Right kidney (tissue), 1 donor: ENCODE measurements around the gene SPATA13.

Source experiments
- DNase-seq: peaks from one replicate; pipeline ENCODE4 v3.0.0-alpha.2; 2016

Gene SPATA13

DNA sequence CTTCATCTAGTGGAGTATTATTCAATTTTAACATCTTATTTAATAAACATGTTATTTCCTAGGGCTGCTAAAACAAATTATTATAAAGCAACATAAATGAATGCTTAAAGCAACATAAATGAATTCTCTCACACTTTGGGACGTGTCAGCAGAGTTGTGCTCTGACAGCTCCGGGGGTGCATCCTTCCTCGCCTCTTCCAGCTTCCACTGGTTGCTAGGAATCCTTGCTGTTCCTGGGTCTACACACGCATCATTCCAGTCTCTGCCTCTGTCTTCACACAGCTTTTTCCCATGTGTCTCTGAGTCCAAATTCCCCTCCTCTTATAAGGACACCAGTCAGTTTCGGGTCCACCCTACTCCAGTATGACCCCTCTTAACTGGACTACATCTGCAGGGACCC lies 21.6 kb upstream of the SPATA13 start:
- DNase-seq: no peak

DNA sequence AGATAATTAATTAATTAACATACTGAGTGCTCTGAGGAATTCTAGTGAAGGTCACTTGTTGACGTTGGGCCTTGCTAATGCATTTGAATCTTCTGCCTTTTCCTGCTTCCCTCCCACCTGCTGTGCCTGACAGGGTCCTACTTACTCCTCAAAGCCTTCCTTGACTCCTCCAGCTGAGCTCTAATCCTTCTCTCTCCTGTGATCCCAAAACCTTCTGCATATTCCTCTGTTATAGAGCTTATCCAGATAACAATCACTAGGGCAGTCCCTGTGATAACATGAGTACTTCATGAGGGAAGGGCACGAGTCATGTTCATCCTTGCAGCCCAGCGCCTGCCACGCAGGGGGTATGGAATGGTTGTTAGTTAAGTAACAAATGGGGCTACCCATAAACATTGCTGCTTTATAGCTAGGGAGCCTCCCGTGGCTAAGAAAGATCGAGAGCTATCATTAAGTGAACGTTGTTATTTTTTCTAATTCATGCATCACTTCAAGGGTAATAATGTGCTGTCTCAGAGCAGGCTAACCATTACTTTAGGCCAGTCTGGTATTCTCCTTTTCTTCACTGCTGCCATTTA lies 19.1 kb upstream of the SPATA13 start:
- DNase-seq: no peak

DNA sequence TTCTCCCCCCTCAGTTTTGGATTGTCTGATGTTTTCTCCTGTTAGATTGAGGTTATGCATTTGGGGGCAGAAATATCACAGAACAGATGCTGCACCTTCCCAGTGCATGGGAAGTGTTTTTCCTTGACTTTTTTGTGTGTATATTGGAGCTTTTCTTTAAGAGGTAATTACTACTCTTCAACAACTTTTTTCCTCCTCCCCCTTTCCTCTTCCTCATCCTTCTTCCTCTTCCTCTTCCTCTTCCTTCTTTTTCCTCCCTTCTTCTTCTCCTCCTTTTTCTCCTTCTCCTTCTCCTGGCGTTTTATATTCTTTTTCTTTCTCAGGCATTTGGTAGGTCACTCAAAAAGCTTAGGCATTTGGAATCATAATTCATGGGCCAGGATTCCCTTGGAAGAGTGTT lies 18.1 kb upstream of the SPATA13 start:
- DNase-seq: no peak

DNA sequence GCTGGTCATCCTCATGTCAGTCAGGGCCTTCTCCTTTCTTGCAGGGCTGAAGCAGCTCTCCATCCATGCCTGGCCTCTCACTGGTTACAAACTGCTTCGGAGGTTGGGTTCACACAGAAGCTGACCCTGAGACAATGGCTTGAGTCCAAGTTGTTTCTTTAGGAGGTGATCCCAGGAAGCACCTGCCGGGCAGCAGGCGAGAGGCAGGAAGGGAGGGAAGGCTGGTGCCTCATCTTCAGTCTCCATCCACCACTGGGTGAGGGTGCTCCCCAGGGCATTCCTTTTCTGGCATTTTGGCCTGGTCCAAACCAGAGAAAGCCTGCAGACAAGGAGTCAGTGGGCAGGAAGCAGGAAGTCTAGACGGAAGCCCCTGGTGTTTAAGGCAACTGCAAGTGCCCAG lies 17.6 kb upstream of the SPATA13 start:
- DNase-seq: no peak

DNA sequence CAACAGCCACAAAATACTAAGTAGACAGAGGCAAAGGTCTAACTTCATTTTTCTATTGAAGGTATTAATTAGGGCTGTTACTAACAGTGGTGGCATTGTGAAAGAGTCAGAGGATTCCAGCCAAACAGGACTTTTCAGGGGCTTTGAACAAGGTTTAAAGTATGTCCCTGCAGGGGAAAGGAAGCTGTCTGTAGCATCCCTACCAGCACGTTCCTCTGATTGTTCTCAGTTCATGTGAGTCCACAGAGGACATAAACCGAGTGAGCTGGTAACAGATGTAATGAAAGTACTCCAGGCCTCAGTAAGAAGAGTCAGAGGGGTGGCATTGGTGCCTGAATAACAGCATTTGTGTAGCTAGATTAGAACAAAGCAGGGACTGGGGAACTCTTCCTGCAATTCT lies 15.3 kb upstream of the SPATA13 start:
- no peak for DNase-seq

DNA sequence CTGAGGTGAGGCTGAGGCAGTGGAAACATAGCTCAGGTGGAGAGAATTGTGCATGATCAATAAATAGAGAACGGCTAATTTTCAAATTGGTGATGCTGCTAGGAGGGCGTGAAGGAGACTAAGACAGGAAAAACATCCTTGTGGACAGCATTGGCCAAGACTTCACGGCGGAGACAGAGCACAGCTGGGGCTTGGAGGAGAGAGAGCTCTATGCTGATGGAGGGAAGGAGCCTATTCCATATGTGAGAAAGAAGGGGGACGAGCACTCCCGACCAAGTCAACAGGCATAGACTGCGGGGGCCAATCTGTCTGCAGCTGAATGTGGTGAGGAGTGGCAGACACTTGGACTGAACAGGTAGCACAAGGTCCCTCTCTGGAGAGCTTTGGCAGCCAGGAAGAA lies 14.8 kb upstream of the SPATA13 start:
- no peak for DNase-seq

DNA sequence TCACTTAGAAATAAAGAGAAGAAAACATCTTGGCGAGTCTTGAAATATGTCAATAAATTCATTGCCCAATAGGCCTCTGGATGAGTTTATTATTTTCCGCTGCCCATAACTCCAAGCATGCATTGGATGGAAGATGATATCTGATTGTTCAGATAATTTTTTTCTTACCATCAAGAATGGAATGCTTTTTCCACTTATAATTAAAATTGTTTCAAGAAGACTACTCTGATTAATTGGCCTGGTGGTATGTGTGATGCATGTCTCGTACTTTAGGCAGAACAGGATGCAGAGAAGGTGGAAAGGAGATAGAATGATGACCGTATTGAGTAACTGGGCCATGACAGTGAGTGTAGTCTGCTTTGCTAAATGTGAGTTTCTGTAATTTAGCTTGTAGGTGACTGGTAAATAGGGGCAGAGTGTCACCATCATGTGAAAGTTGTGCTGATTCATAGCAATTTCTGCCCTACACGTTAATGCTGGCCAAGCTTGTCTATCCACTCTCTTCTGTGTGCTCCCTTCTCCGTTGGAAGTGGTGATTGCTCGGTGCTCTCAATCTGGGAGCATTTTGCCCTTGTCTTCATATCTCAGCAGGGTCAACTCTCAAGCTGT lies 13.5 kb upstream of the SPATA13 start:
- DNase-seq: no peak

DNA sequence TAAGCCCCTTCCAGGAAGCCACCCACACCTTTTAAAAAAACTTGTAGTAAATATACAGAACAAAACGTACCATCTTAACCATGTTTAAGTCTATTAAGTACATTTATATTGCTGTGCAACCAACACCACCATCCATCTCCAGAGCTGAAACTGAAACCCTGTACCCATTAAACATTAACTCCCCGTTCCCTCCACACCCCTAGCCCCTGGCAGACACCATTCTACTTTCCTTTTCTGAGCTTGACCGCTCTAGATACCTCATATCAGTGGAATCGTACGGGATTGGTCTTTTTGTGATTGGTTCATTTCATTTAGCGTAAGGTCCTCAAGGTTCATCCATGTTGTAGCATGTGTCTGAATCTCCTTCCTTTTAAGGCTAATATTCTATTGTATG lies 13.0 kb upstream of the SPATA13 start:
- no peak for DNase-seq

DNA sequence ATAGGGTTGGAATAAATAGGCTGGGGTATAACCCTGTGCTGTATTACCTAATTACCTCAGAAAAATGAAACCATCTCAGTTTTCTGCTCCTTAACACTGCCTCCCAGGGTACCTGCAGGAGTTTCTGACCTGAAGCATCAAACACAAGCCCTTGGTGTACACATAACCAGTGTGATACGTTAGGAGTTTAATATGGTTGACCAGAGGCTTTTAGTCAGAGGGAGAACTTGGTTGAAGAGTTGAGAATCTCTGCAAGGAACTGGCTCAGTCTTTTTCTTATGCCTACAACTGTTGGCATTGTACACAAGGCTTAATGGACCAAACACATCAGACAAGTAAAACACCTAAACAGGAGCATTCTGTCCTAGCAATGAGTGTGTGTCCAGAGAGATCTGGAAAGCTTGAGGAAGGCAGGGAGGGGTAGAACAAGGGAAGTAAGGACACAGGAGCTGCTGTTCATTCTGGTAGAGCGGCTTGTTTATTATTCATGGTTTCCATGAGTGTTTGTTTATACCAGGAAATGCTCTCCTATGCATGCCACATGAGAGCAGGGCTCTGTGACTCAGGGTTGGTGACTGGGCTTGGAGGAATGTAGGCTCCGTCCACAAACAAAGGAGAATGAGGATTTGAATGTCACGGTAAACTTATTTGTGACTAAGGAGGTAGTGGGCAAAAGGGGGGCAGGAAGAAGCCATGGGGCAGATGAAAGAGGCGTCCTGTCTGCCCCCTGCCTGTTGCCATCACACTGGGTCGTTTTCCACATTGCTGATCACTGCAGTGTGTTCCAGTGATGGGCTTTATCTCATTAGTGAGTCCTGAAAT lies 11.9 kb upstream of the SPATA13 start:
- DNase-seq: no peak

DNA sequence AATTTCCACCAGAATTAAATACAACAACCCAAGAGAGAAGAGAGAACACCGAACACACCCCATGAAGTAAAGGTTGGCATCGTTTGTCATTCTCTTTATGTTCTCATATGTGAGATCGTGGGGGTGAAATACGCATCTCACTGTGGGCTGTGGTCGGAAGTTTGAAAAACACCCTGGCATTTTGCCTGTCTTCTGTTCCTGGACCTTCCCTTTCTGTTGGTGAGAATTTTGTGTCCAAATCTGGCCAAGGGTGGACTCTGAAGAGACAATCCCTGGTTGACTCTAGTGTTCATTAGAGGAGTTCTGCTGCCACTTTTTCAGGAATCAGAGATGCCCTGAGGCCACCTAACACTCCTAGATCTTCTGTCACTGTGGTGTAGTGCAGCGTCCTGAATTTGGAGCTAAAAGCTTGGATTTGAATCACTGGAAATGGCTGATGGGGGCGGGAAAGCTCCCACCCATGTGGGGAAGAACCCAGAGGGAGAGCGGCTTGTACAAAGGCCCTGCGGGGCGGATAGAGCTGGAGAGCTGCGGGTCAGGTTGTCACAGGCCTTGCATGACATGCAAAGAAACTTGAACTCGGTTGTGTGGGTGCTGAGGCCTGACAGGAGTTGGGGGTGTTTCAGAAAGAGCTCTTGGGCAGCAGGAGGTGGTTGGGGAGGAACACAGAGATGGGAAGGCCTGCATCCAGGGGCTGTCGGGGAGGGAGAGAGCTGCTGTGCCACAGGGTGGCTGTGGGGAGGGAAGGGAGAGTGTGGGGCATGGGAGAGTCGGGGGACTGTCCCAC lies 11.1 kb upstream of the SPATA13 start:
- DNase-seq: no peak

DNA sequence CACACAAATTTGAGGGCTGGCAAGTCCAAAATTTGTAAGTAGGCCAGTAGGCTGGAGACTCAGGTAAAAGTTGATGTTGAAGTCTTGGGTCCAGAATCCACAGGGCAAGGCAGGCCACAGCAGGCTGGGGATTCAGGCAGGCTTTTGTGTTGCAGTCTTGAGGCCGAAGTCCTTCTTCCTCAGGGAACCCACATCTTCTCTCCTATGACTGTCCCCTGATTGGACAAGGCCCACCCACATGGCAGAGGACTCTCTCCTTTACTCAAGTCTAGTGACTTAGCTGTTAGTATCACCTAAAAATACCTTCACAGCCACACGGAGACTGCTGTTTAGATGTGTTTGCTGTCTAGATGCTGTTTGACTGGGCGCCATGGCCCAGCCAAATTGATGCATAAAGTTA lies 9.9 kb upstream of the SPATA13 start:
- DNase-seq: no peak

DNA sequence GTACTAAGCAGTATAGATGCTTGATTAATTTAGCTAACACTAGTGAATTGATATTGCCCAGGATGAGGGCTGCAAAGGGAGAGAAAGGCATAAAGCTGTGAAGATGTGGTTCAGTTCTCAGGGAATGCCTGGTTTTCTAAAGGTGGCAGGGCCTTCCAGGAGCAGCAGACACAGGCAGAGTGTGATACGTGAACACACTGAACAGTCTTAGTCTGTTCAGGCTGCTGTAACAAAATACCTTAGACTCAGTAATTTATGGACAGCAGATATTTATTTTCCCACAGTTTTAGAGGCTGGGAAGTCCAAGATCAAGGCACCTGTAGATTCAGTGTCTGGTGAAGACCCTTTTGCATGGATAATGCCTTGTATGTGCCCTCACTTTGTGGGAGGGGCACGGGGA lies 8.7 kb upstream of the SPATA13 start:
- DNase-seq: no peak

DNA sequence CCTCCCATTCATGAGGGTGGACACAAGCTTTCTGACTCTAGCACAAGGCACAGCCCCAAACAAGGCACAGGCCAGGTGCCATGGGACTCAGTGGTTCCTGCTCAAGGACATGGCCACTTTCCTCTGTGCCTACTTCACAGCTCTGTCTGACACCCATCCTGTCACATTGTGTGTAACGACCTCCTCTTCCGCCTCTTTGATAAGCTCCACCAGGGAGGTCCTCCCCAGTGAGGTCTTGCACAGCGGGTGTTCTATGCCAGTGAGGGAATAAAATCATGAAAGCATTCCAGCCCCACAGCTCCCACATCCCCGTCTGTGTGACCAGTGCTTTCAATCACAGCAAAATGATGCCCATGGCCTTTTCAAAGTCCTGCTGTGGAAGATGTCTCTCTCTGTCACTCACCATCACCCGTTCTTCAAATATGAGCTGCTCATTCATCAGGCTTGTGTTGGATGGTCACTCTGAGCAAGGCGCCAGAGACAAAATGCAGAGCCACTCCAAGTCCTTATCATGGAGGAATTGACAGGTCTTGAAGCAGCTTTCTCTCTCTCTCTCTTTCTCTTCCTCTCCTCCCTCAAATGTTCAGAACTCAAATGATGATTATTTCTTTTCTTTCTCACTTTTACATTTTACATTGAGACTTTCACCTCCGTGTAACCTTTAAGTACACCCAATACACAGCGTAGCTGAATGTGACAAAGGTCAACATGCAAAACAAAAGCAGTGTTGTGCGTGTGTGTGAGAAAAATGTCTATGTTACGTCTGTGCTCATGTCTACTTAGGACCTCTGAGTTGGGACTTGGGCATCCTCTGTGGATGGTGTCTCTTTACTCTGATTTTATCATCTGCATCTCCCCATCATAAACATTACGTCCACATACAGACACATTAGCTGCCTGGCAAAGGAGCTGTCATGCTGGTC lies 8.0 kb upstream of the SPATA13 start:
- DNase-seq: no peak

DNA sequence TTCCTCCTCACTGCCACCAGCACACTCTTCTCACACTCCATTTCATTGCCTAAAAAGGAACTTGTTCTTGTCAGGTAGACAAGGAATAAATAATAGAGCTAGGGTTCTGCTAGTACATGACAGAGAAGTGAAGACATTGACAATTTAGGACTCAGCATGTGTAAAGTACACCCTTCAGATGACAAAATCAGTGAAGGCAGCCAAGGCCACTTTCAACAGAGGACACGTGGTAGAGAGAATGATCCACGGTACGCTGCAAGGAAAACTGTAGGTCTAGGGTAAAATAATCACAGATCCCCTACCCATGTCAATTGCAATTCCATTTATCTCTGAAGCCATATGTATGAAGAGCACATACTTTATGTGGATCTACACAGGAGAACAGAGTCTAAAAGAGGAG lies 7.2 kb upstream of the SPATA13 start:
- no peak for DNase-seq

DNA sequence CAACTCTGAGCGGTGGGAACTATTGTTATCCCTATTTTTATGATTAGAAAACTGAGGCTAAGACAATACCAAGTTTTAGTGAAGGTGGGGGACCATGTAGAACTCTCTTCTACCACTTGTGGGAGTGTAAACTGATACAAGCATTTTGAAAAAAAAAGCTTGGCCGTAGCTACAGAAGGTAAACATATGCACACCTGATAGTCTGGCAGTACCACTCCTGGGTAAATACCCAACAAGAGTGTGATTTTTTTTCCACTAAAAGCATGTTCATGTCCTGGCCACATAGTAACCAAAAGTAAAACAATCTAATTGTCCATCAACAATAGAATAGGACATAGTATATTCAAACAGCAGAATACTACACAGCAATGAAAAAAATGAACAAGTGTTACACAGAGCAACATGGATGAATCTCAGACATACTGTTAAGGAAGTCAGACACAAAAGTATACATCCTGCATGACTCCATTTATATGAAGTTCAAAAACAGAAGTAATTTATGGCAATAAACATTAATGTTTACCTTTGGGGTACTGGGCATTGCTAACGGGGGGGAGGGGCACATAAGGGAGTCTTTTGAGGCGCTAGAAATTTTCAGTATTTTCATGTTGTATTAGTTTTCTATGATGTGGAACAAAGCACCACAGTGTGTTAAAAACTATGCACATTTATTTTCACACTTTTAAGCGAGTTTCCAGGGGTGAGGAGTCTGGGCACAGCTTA lies 6.4 kb upstream of the SPATA13 start:
- DNase-seq: no peak

DNA sequence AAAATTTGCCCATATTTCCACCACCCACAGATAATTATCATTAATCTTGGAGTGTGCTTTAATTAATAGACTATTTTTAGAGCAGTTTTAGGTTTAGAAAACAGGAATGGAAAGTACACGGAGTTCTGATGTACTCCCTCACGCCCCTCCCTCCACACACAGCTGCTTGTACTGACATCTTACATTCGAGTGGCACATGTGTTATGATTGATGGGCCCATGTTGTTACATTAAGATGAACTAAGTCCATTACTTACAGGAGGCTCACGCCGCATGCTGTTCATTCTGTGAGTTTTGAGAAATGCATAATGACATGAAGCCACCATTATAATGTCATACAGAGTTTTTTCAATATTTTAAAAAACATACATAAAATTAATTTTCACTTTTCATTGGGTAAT lies 1.2 kb upstream of the SPATA13 start:
- no peak for DNase-seq

DNA sequence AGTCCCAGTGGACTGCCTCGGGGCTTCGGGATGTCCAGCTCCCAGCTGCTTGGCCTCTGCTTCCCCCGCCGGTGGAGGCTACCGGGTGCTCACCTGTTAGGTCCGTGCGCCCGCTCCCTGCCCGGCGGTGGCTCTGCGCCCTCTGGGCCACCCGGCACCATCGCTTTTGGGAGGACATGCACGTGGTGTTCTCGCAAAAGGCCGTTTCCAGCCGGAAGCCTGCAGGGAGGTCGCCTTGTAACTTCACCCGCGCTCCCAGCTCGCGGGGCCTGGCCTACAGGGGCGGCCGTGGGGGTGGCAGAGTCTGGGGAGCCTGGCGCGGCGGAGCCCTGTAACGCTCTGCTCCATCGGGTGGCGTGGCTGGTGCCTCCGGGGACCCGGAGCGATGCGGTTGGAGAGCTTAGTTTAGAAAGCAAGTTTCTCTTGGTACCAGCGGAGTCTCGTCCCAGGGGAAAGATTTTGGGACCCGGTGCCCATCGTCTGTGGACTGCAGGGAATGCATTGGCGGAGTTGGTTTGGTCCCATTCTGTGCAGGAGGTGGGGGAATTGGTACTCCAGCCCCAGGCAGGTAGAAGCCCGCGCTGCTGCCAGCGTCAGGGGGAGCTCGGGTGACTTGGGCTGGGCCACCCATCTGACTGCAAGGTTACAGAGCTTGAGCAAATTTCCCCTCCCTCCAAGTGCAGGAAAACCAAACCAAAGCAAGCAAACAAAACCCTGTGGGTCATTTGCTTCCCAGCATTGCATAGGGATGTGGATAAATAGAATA lies 673 bp downstream of the SPATA13 start:
- no peak for DNase-seq

DNA sequence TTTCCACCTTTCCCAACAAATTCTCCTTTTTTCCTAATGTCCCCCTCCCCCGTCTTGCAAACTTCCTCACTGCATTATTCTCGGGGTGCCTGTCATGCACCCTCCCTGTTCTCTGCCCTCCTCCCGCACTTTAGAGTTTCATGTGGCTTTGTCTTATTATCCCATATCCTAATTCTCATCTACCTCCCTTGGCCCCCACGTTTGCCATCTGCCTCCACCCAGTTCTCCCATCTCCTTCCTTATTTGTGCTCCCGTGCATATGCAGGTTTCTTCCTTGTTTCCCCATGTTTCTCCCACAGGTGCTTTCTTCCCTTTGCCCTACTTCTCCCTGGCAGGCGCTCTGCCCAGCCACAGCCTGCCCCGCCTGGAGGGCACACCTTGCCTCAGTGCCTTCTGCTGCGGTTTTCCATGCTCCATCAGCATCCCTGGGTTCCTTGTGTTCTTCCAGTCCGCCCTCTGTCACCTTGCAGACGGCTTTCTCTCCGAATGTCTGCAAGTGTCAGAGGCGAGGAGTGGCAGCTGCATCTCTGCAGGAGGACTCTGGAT lies 1.5 kb downstream of the SPATA13 start:
- no peak for DNase-seq

DNA sequence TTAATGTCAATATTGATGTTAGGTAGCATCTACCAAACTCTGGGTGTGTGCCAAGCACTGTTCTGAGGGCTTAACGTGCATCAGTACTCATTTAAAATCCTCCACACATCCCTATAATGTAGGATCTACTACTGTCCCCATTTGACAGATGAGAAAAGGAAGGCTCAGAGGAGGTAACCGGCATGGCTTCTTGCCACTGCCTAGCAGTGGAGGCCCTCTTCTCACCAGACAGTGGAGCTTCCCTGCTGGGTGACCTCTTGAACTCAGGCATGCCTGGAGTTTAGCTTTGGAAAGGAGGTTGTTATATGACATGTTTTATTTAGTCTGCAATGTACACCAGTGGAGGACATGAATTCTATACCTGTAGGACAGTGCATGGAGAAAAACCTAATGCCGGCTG lies 2.1 kb downstream of the SPATA13 start:
- no peak for DNase-seq

DNA sequence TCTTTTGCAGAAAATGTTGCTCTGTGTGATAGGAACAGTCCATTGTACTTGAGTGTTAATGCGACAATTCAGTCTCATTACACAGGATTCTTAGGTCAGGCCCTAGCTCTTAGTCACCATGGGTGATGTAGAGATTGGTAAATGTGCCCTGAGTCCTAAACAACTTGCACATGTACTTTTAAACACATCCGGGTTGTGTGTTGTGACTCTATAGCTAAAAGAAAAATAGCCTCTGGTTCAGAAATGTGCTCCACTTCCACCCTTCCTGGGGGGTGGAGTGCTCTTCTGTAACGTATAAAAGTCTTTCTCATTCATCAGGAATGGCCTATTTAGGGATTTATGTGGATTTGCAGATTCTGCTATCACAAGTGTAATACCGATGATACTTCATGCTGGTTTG lies 5.2 kb downstream of the SPATA13 start:
- DNase-seq: no peak
